HL-60 (cell line): ENCODE measurements around the gene LIPE.

Source experiments
- DNase-seq, 2 experiments: peaks; one replicate each; pipeline ENCODE4 v3.0.0-alpha.2; 2010 to 2020; ENCODE audit warnings: low read depth in 1 of 2, low spot score in 1 of 2
- H3K27ac ChIP-seq: fragments of 250-450 bp; sonication (Bioruptor Pico); replicated peaks from 2 replicates; pipeline ENCODE4 v1.5.1; 2020; ENCODE audit warnings: mild to moderate bottlenecking, moderate library complexity
- H3K27me3 ChIP-seq: fragments of 250-450 bp; sonication (Bioruptor Pico); 2 replicates; pipeline ENCODE4 v1.5.1; 2021; ENCODE audit warnings: mild to moderate bottlenecking, moderate library complexity; ENCODE audit not compliant: insufficient read depth, poor library complexity, severe bottlenecking
- H3K4me3 ChIP-seq: replicated peaks from 2 replicates; pipeline ENCODE4 v1.5.1; 2011; ENCODE audit warnings: mild to moderate bottlenecking, control low read depth, low read length; ENCODE audit not compliant: insufficient read depth
- CTCF ChIP-seq: IDR thresholded peaks from one replicate; pipeline ENCODE4 v1.5.1; 2011; ENCODE audit warnings: low read length, control low read depth, inconsistent platforms; ENCODE audit not compliant: insufficient read depth
- GABPA ChIP-seq: IDR thresholded peaks from 2 replicates; pipeline ENCODE4 v1.6.1; 2012; ENCODE audit warnings: low read depth
- POLR2AphosphoS5 ChIP-seq: IDR thresholded peaks from 2 replicates; pipeline ENCODE4 v1.6.1; 2012; ENCODE audit warnings: low read depth
- REST ChIP-seq: IDR thresholded peaks from 2 replicates; pipeline ENCODE4 v1.6.1; 2012; ENCODE audit warnings: low read depth; ENCODE audit not compliant: insufficient replicate concordance
- SPI1 ChIP-seq: IDR thresholded peaks from 2 replicates; pipeline ENCODE4 v1.6.1; 2012; ENCODE audit warnings: low read depth, mild to moderate bottlenecking, borderline replicate concordance

Gene LIPE

GRCh38 chr19:42407816-42408175 lies 19.4 kb downstream of the LIPE start:
- no peak overlapping the region for H3K4me3 ChIP-seq
- H3K27me3 ChIP-seq: no peaks in the 10 kb centered on the region

GRCh38 chr19:42407085-42407815 lies 19.9 kb downstream of the LIPE start:
- H3K27ac ChIP-seq: no peak overlapping the region
- no peak overlapping the region for H3K4me3 ChIP-seq
- TF ChIP-seq GABPA (no peak), CTCF (no peak), REST (no peak), POLR2AphosphoS5 (no peak), SPI1 (no peak)
- no peak for DNase-seq
- no peaks in the 10 kb centered on the region for H3K27me3 ChIP-seq

More at GRCh38 chr19:42407816-42408175, 19.4 kb downstream of the LIPE start:
- no peak for DNase-seq
- H3K27ac ChIP-seq: no peak overlapping the region
- no peak for TF ChIP-seq REST
- TF ChIP-seq SPI1: no peak
- TF ChIP-seq GABPA: no peak
- no peak for TF ChIP-seq CTCF
- no peak for TF ChIP-seq POLR2AphosphoS5

GRCh38 chr19:42406111-42406510 lies 21.1 kb downstream of the LIPE start:
- TF ChIP-seq GABPA: no peak
- no peak for TF ChIP-seq REST
- no peak for TF ChIP-seq SPI1
- no peak for TF ChIP-seq CTCF
- TF ChIP-seq POLR2AphosphoS5: no peak
- no peak for DNase-seq
- H3K27ac ChIP-seq: no peak overlapping the region
- H3K4me3 ChIP-seq: no peak overlapping the region
- H3K27me3 ChIP-seq: no peaks in the 10 kb centered on the region
